ENCODE data around the gene ALX4.

Gene ALX4

DNA sequence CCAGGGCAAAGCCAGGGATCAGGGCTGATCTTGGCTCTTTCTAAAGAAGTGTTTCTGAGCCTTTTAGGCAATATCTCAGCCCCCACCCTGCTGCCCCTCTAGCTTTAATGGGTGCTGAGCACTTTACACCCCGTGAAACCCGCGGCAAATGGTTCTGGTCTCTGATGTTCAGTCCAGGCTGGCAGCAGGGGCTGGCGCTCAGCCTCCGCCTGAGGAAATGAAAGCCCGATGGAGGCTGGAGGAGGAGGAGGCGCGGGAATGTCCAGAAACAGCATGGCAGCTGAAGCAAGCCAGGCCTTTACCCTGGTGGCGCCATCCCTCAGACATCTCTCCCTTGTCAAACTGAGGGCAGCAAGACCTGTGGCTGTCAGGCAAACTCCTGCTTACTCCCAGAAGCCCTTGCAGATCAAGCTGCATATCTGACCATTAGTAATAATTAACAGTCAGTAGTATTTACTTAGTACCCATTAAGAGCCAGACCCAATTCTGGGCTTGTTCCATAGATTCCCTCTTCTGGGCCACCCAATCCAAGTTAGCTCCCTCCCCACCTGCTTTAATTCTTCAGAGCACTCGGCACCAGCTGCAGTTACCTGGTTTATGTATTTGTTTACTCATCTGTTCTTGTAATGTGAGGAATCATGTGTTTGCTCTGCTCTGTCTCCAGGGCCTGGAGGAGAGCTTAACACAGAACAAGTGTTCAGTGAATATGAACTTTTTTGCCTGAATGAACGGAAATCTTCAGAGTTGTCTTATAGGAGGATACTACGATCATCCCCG is 15.0 kb upstream of the ALX4 start:
- Histone ChIP-seq H3K36me3 (ENCODE audit: control insufficient read depth, insufficient read depth, low read length, severe bottlenecking) (no peaks in the 10 kb centered on the region), H3K27me3 (replicated peaks; ENCODE audit: control insufficient read depth, insufficient read depth, low read length) (peaks cover 94% of the 10 kb centered on the region), H3K9ac (ENCODE audit: low read length) (no peak overlapping the region), H3K4me3 (ENCODE audit: low read length) (no peak overlapping the region), H3K9me3 (ENCODE audit: control insufficient read depth, low read length) (no peaks in the 10 kb centered on the region), H3K4me1 (ENCODE audit: control insufficient read depth, insufficient read depth, low read length) (peaks cover 10% of the 10 kb centered on the region)
- no peak for DNase-seq (ENCODE audit: low read depth)

DNA sequence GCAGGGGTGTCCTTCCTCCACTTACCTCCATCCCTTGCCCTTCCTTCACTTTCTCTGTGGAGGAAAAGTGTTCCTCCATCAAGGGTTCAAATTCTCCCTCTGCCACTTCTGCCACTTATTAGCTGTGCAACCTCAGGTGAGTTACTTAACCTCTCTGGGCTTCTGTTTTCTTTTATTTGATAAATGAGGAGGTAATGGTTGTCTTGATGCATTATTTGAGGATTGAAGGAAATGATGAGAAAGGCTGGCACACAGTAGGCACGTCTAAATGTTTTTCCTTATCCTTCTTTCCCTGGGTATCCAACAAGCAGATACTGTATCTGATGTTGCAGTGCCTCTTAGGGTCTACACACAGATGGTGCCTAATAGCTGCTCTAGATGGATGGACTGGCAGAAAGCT is 14.3 kb upstream of the ALX4 start:
- Histone ChIP-seq H3K4me3 (ENCODE audit: low read length) (no peak overlapping the region), H3K9me3 (ENCODE audit: control insufficient read depth, low read length) (no peaks in the 10 kb centered on the region), H3K27me3 (replicated peaks; ENCODE audit: control insufficient read depth, insufficient read depth, low read length) (peaks cover 94% of the 10 kb centered on the region), H3K4me1 (ENCODE audit: control insufficient read depth, insufficient read depth, low read length) (peaks cover 10% of the 10 kb centered on the region), H3K36me3 (ENCODE audit: control insufficient read depth, insufficient read depth, low read length, severe bottlenecking) (no peaks in the 10 kb centered on the region), H3K9ac (ENCODE audit: low read length) (no peak overlapping the region)
- no peak for DNase-seq (ENCODE audit: low read depth)

DNA sequence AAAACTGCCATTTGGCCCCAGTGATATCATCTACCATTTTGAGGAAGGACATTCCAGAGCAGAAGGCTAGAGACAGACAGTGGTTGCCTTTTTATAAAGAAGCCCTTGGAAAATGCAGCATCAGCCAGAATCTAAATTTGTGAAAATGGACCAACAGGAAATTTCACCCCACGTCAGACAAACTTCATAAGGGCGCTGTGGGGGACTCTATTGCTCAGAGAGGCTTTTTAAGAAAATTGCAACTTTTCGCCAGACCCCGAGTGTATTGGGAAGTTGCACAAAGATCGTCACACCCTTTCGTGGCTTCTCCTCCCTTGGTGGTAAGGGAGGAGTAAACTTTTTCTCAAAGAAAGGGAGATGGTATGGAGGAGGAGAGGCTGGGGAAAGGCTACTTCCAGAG is 12.3 kb upstream of the ALX4 start:
- H3K9me3 ChIP-seq (ENCODE audit: control insufficient read depth, low read length), result no peaks in the 10 kb centered on the region
- peaks cover 10% of the 10 kb centered on the region for H3K4me1 ChIP-seq (ENCODE audit: control insufficient read depth, insufficient read depth, low read length)
- no peak for DNase-seq (ENCODE audit: low read depth)
- peaks cover 96% of the 10 kb centered on the region for H3K27me3 ChIP-seq (replicated peaks; ENCODE audit: control insufficient read depth, insufficient read depth, low read length)
- H3K9ac ChIP-seq (ENCODE audit: low read length), result no peak overlapping the region
- no peak overlapping the region for H3K4me3 ChIP-seq (ENCODE audit: low read length)
- H3K36me3 ChIP-seq (ENCODE audit: control insufficient read depth, insufficient read depth, low read length, severe bottlenecking), result no peaks in the 10 kb centered on the region

DNA sequence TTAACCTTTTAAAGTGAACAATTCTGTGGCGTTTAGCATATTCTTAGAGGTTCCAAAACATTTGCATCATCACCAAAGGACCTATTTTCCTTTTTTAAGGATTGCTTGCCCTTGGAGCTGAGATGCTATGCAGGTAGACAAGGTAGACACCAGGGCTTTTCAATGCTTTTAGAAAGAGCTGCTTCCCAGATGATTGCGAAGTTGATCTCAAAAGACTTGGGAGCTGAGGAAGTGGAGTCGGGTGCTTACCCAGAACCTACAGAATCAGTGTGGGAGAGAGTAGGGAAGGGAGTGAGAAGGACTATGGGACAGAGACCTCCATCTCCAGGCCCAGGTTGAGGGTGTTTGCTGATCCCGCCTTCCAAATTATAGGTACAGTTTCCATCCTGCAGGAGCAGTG is 11.1 kb upstream of the ALX4 start:
- no peak overlapping the region for H3K4me3 ChIP-seq (ENCODE audit: low read length)

DNA sequence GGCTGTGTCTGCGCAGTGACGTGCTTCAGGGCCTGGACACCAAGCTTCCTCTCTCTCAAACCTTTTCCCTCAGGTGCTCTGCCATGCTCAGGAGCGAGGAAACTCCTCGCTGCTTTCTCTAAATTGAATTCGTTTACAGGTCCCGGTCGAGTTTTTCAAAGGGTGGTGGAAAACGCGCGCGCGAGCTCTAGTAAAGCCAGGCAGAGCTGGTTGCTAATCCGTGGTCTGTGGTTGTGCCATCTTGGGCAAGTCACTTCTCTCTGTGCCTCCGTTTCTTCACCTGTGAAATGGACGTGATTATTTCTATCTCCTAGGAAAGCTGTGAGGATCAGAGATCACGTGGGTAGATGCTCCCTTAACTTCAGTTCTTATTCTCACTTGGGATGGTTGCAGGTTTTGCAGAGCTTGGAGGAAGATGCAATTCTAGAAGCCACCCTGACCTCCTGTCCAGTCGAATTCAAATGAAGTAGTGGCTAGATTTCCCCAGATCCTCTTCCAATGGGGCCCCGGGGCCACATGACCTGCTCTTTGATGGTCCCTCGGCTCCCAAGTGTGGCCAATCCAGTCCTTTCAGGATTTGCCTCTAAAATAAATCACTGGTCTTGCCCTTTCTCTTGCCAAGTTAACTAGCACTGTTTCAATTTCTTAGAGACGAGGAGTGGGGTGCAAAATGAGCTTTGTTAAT is 10.5 kb upstream of the ALX4 start:
- no peak overlapping the region for H3K4me3 ChIP-seq (ENCODE audit: low read length)
- no peak overlapping the region for H3K9ac ChIP-seq (ENCODE audit: low read length)
- H3K4me1 ChIP-seq (ENCODE audit: control insufficient read depth, insufficient read depth, low read length), result peaks cover 16% of the 10 kb centered on the region
- H3K27me3 ChIP-seq (replicated peaks; ENCODE audit: control insufficient read depth, insufficient read depth, low read length), result peaks cover 96% of the 10 kb centered on the region
- DNase-seq (ENCODE audit: low read depth), result no peak
- H3K9me3 ChIP-seq (ENCODE audit: control insufficient read depth, low read length), result no peaks in the 10 kb centered on the region
- H3K36me3 ChIP-seq (ENCODE audit: control insufficient read depth, insufficient read depth, low read length, severe bottlenecking), result no peaks in the 10 kb centered on the region

More for the DNA sequence above, 11.1 kb upstream of the ALX4 start:
- DNase-seq (ENCODE audit: low read depth), result no peak
- peaks cover 96% of the 10 kb centered on the region for H3K27me3 ChIP-seq (replicated peaks; ENCODE audit: control insufficient read depth, insufficient read depth, low read length)
- no peaks in the 10 kb centered on the region for H3K36me3 ChIP-seq (ENCODE audit: control insufficient read depth, insufficient read depth, low read length, severe bottlenecking)
- peaks cover 16% of the 10 kb centered on the region for H3K4me1 ChIP-seq (ENCODE audit: control insufficient read depth, insufficient read depth, low read length)
- H3K9me3 ChIP-seq (ENCODE audit: control insufficient read depth, low read length), result no peaks in the 10 kb centered on the region
- no peak overlapping the region for H3K9ac ChIP-seq (ENCODE audit: low read length)

DNA sequence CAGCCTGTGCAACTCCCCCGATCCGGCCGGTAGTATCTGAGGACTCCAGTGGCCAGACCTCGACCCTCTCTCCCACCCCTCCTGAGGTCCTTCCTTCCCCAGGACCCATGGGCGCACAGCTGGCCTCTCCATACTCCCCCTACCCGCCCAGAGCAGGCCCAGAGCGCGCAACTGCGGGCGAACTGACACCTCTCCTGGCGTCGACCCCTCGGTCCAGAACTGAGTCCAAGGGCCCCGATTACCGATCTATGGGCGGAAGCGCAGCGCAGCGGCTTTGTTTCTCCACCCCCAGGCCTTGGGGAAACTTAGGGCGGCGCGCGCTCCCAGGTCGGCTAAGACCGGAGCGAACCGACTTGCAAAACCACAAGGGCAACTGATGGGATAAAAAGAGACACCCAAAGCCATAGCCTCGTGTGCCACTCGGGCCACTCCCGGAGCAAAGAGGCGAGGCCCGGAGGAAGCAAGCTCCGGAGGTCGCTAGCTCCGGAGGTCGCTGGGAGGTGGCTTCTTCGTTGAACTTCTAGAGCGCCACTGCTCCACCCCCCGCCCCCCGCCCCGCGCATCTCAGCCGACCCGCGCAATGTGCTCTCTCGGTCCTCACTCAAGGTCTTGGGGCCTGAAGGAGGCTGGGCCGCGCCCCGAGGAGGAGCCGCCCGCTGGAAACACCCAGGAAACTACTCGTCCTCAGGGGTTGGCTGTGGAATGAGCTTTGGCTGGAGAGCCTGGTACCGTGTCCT is 9.8 kb upstream of the ALX4 start:
- H3K4me1 ChIP-seq (ENCODE audit: control insufficient read depth, insufficient read depth, low read length), result peaks cover 16% of the 10 kb centered on the region
- peaks cover 95% of the 10 kb centered on the region for H3K27me3 ChIP-seq (replicated peaks; ENCODE audit: control insufficient read depth, insufficient read depth, low read length)
- no peak for DNase-seq (ENCODE audit: low read depth)
- no peaks in the 10 kb centered on the region for H3K36me3 ChIP-seq (ENCODE audit: control insufficient read depth, insufficient read depth, low read length, severe bottlenecking)
- H3K9me3 ChIP-seq (ENCODE audit: control insufficient read depth, low read length), result no peaks in the 10 kb centered on the region
- no peak overlapping the region for H3K9ac ChIP-seq (ENCODE audit: low read length)
- H3K4me3 ChIP-seq (ENCODE audit: low read length), result no peak overlapping the region

DNA sequence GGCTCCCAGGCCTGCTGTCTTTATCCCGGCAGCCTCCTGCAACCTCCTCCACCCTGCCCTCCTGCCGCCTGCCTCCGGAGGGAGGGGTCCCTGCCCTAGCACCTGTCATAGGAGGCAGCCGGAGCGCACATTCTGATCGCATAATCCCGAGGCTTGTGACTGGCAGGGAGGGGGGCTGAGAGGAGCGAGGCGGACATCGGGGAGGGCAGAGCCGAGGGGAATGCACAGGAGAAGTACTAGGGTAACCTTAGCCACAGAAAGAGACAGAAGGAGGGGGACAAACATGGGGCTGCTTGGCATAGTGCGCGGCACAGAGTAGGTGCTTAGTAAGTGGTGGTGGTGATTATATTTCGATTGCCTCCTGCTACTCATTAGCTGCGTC is 9.2 kb upstream of the ALX4 start:
- Histone ChIP-seq H3K9me3 (ENCODE audit: control insufficient read depth, low read length) (no peaks in the 10 kb centered on the region), H3K4me3 (ENCODE audit: low read length) (no peak overlapping the region), H3K4me1 (ENCODE audit: control insufficient read depth, insufficient read depth, low read length) (peaks cover 16% of the 10 kb centered on the region), H3K27me3 (replicated peaks; ENCODE audit: control insufficient read depth, insufficient read depth, low read length) (peaks cover 96% of the 10 kb centered on the region), H3K9ac (ENCODE audit: low read length) (no peak overlapping the region), H3K36me3 (ENCODE audit: control insufficient read depth, insufficient read depth, low read length, severe bottlenecking) (no peaks in the 10 kb centered on the region)
- DNase-seq (ENCODE audit: low read depth), result no peak

DNA sequence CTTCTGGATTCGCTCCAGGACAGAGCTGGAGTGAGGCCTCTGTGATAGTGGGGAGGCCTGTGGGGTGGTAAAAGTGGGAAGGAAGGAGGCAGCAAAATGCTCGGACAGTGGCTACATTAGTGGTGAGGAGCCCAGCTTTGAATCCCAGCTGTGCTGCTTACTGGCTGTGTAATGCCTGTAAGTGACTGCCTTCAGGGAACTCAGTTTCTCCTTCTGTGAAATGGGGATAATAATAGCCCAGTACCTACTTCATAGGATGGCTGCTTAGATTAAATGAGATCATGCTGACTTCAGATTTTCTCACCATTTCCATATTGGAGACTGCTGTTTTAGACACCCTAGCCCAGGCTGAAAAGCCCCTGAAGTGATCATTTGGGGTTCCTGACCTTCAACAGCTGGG is 8.4 kb upstream of the ALX4 start:
- Histone ChIP-seq H3K4me3 (ENCODE audit: low read length) (no peak overlapping the region), H3K4me1 (ENCODE audit: control insufficient read depth, insufficient read depth, low read length) (peaks cover 9% of the 10 kb centered on the region), H3K27me3 (replicated peaks; ENCODE audit: control insufficient read depth, insufficient read depth, low read length) (peaks cover 96% of the 10 kb centered on the region), H3K9me3 (ENCODE audit: control insufficient read depth, low read length) (no peaks in the 10 kb centered on the region), H3K36me3 (ENCODE audit: control insufficient read depth, insufficient read depth, low read length, severe bottlenecking) (no peaks in the 10 kb centered on the region), H3K9ac (ENCODE audit: low read length) (no peak overlapping the region)
- no peak for DNase-seq (ENCODE audit: low read depth)

- Histone ChIP-seq H3K9ac (ENCODE audit: low read length) (no peak overlapping the region), H3K4me1 (ENCODE audit: control insufficient read depth, insufficient read depth, low read length) (peaks cover 6% of the 10 kb centered on the region), H3K4me3 (ENCODE audit: low read length) (peak overlapping the region; percentile 50), H3K9me3 (ENCODE audit: control insufficient read depth, low read length) (no peaks in the 10 kb centered on the region), H3K36me3 (ENCODE audit: control insufficient read depth, insufficient read depth, low read length, severe bottlenecking) (no peaks in the 10 kb centered on the region), H3K27me3 (replicated peaks; ENCODE audit: control insufficient read depth, insufficient read depth, low read length) (peaks cover 95% of the 10 kb centered on the region)
- DNase-seq (ENCODE audit: low read depth), result no peak
Measured at GRCh38 chr11:44316659-44317240, 6.8 kb upstream of the ALX4 start.

DNA sequence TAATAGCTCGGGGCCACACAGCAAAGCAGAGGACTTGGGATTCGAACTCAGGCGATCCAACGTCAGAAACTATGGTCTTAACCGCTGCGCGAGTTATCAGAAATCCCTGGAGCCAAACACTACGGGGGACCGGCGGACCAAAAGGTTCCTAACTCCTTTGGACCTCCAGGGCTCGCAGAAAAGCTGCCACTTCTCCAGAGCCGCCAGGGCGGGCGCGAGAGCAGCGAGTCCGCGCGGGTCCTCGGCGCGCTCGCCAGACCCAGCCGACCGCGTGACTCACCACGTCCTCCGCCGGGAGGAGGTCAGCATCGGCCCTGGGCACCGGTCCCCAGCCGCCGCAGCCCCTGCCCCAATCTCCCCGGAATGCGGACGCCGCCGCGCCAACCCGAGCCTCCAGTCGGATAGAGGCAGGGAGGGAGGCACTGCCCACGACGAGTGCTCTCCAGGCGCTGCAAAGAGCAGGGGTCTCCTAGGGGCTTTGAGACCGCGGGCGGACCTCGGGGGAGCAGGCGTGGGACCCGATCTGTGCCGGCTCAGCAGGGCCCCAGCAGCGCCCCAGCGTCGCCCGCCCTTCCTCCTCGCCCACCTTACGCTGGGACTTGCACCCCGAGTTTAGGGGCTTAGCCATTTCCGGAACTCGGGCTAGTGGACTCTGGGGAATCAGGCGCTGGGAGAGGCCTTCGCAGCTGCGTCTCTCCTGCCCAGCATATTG is 6.2 kb upstream of the ALX4 start:
- no peaks in the 10 kb centered on the region for H3K36me3 ChIP-seq (ENCODE audit: control insufficient read depth, insufficient read depth, low read length, severe bottlenecking)

More for the DNA sequence above, 6.2 kb upstream of the ALX4 start:
- peaks cover 6% of the 10 kb centered on the region for H3K4me1 ChIP-seq (ENCODE audit: control insufficient read depth, insufficient read depth, low read length)
- peaks cover 95% of the 10 kb centered on the region for H3K27me3 ChIP-seq (replicated peaks; ENCODE audit: control insufficient read depth, insufficient read depth, low read length)
- H3K9me3 ChIP-seq (ENCODE audit: control insufficient read depth, low read length), result no peaks in the 10 kb centered on the region
- no peak overlapping the region for H3K9ac ChIP-seq (ENCODE audit: low read length)
- DNase-seq (ENCODE audit: low read depth), result peak; percentile 76
- H3K4me3 ChIP-seq (ENCODE audit: low read length), result peak overlapping the region; percentile 50
